IMR-90 (cell line): ENCODE data around the gene TBC1D9. TPM values are rescaled to one million over a fixed set of nuclear protein-coding genes. Genes with fewer than 3 reads are reported as not detected.

Experiments
- ATAC-seq: fragments of 200-7000 bp; cut with Tn5 transposase; 2 replicates; pipeline ENCODE4 v1.9.1; 2020; ENCODE audit warnings: low read depth, mild to moderate bottlenecking, moderate library complexity
- BruUV-seq: library from RNA; stranded (reverse); fragments of 400-500 nt; replicated peaks from 2 replicates; lab custom pipeline; 2021; lab: Mats Ljungman, UMichigan
- CTCF ChIA-PET: fragments of 300-600 bp; formaldehyde crosslinking; extraction: SDS; loops from one replicate; lab custom pipeline; 2021; ENCODE audit warnings: antibody characterized with exemption; lab: Yijun Ruan, JAX
- POLR2A ChIA-PET: fragments of 300-600 bp; sonication (Branson Sonifier 250); formaldehyde crosslinking; loops from one replicate; lab custom pipeline; 2022; ENCODE audit warnings: antibody characterized with exemption; ENCODE audit not compliant: unreplicated experiment; lab: Charles Lee
- DNase-seq: peaks from one replicate; pipeline ENCODE4 v3.0.0; 2013
- H2AFZ ChIP-seq: replicated peaks from 2 replicates; pipeline ENCODE3; 2013; ENCODE audit warnings: low read length, mild to moderate bottlenecking; ENCODE audit not compliant: poor library complexity
- H2AK5ac ChIP-seq: 2 replicates; pipeline ENCODE4 v1.6.1; 2013; ENCODE audit warnings: low read depth, low read length, inconsistent platforms
- H2AK9ac ChIP-seq: replicated peaks from 2 replicates; pipeline ENCODE3; 2013; ENCODE audit warnings: mild to moderate bottlenecking, low read depth, low read length, moderate library complexity; ENCODE audit not compliant: poor library complexity
- H2BK120ac ChIP-seq: 2 replicates; pipeline ENCODE4 v1.6.1; 2013; ENCODE audit warnings: low read depth, low read length, inconsistent platforms
- H2BK15ac ChIP-seq: 3 replicates; pipeline ENCODE4 v1.6.1; 2013; ENCODE audit warnings: low read depth, low read length, inconsistent platforms
- H2BK20ac ChIP-seq: 2 replicates; pipeline ENCODE4 v1.6.1; 2013; ENCODE audit warnings: low read depth, mild to moderate bottlenecking, inconsistent platforms, low read length, moderate library complexity
- H2BK5ac ChIP-seq: 2 replicates; pipeline ENCODE4 v1.6.1; 2013; ENCODE audit warnings: mild to moderate bottlenecking, low read depth, low read length, inconsistent platforms; ENCODE audit not compliant: poor library complexity, severe bottlenecking
- H3K14ac ChIP-seq: replicated peaks from 2 replicates; pipeline ENCODE4 v1.6.1; 2013; ENCODE audit warnings: low read depth, low read length, inconsistent platforms
- H3K18ac ChIP-seq: 2 replicates; pipeline ENCODE4 v1.6.1; 2013; ENCODE audit warnings: low read depth, low read length, control low read depth
- H3K23ac ChIP-seq: 2 replicates; pipeline ENCODE4 v1.6.1; 2013; ENCODE audit warnings: low read depth, low read length, inconsistent platforms
- H3K27ac ChIP-seq: 2 replicates; pipeline ENCODE4 v1.5.1; 2013; ENCODE audit warnings: mild to moderate bottlenecking, control low read depth, low read length; ENCODE audit not compliant: insufficient read depth
- H3K27me3 ChIP-seq: 2 replicates; pipeline ENCODE4 v1.6.1; 2013; ENCODE audit warnings: low read length; ENCODE audit not compliant: control insufficient read depth, insufficient read depth
- H3K36me3 ChIP-seq: 2 replicates; pipeline ENCODE4 v1.6.1; 2013; ENCODE audit warnings: low read length, mixed read lengths; ENCODE audit not compliant: control insufficient read depth, insufficient read depth
- H3K4ac ChIP-seq: 2 replicates; pipeline ENCODE4 v1.6.1; 2013; ENCODE audit warnings: low read depth, low read length, inconsistent platforms
- H3K4me1 ChIP-seq: 2 replicates; pipeline ENCODE4 v1.6.1; 2013; ENCODE audit warnings: low read length, mixed read lengths; ENCODE audit not compliant: control insufficient read depth, insufficient read depth
- H3K4me2 ChIP-seq: 2 replicates; pipeline ENCODE4 v1.6.1; 2013; ENCODE audit warnings: low read depth, mild to moderate bottlenecking, control low read depth, low read length, moderate library complexity
- H3K4me3 ChIP-seq: 2 replicates; pipeline ENCODE4 v1.5.1; 2013; ENCODE audit warnings: low read depth, mild to moderate bottlenecking, control low read depth, low read length, moderate library complexity; ENCODE audit not compliant: insufficient read depth
- H3K56ac ChIP-seq: 2 replicates; pipeline ENCODE4 v1.6.1; 2013; ENCODE audit warnings: low read length, inconsistent platforms; ENCODE audit not compliant: insufficient read depth; ENCODE audit errors: extremely low read depth
- H3K79me1 ChIP-seq, 2 experiments: 2 replicates each; pipeline ENCODE4 v1.6.1; 2013; ENCODE audit warnings: low read length in 2 of 2, inconsistent platforms in 1 of 2, low read depth in 1 of 2
- H3K9ac ChIP-seq: 2 replicates; pipeline ENCODE4 v1.6.1; 2013; ENCODE audit warnings: low read depth, low read length, control low read depth
- H3K9me1 ChIP-seq: 2 replicates; pipeline ENCODE4 v1.6.1; 2013; ENCODE audit warnings: low read length, inconsistent platforms; ENCODE audit not compliant: insufficient read depth
- H3K9me3 ChIP-seq: 2 replicates; pipeline ENCODE4 v1.6.1; 2013; ENCODE audit warnings: low read length; ENCODE audit not compliant: control insufficient read depth, insufficient read depth
- H4K20me1 ChIP-seq: 2 replicates; pipeline ENCODE4 v1.6.1; 2013; ENCODE audit warnings: low read length, inconsistent platforms; ENCODE audit not compliant: insufficient read depth
- H4K5ac ChIP-seq: 2 replicates; pipeline ENCODE4 v1.6.1; 2013; ENCODE audit warnings: mild to moderate bottlenecking, low read depth, low read length, control low read depth
- H4K8ac ChIP-seq, 2 experiments: 2 replicates each; pipeline ENCODE4 v1.6.1; 2013; ENCODE audit warnings: low read depth in 2 of 2, low read length in 2 of 2, control low read depth in 1 of 2, inconsistent platforms in 1 of 2
- H4K91ac ChIP-seq: 2 replicates; pipeline ENCODE4 v1.6.1; 2013; ENCODE audit warnings: low read depth, low read length, inconsistent platforms; ENCODE audit not compliant: insufficient read depth
- CEBPB ChIP-seq: IDR thresholded peaks from 2 replicates; pipeline ENCODE4 v1.6.1; 2012; ENCODE audit warnings: low read depth, low read length, improper control_type of control experiment
- RAD21 ChIP-seq: IDR thresholded peaks from 2 replicates; pipeline ENCODE4 v1.6.1; 2012; ENCODE audit warnings: low read length, improper control_type of control experiment
- WGBS, 2 experiments: methylation state at CpG; one replicate each; pipeline versions ENCODE4 v1.1.5 to v1.1.7; 2013; ENCODE audit warnings: missing lambda C conversion rate in 2 of 2; ENCODE audit not compliant: insufficient read length in 1 of 2; ENCODE audit errors: extremely low coverage in 2 of 2; 5-methylcytosine and 5-hydroxymethylcytosine counted together
- dilution Hi-C: fragments of 300-500 bp; cut with HindIII; formaldehyde crosslinking; loops from one replicate; pipeline ENCODE4 v1.14.3; 2018; ENCODE audit warnings: low sequenced_read_pairs; ENCODE audit not compliant: unreplicated experiment
- in situ Hi-C: fragments of 300-500 bp; cut with MboI; formaldehyde crosslinking; loops from 3 replicates; pipeline ENCODE4 v1.14.3; 2019; ENCODE audit warnings: low sequenced_read_pairs, inconsistent platforms, mixed read lengths
- intact Hi-C: fragments of 100-400 bp; cut with micrococcal nuclease; formaldehyde crosslinking; loops from 2 replicates; pipeline ENCODE4 v1.10.0; 2022
- polyA plus RNA-seq, 3 experiments: library from polyadenylated mRNA; depleted of rRNA; stranded (reverse); fragments of >200 nt; gene quantifications; 2 replicates each; pipeline ENCODE4 v1.2.3, GENCODE V29; 2012; ENCODE audit warnings: low replicate concordance in 1 of 3
- total RNA-seq: library from RNA; depleted of rRNA; stranded (reverse); fragments of >200 nt; gene quantifications from 2 replicates; pipeline ENCODE4 v1.2.3, GENCODE V29; 2012

The TBC1D9 gene
- total and polyA plus RNA-seq, 2 of the 4 experiments (the other 2 are of a cell fraction): 11.7 to 15.2 TPM

GRCh38 chr4:140603286-140603685 is 152.9 kb downstream of the TBC1D9 start:
- ATAC-seq: no peak
- H2BK15ac ChIP-seq: no peak overlapping the region
- no peak overlapping the region for H2BK20ac ChIP-seq
- POLR2A ChIA-PET: no interaction called here
- BruUV-seq: no TSS peak
- no peak overlapping the region for H3K56ac ChIP-seq
- H2AK9ac ChIP-seq: no peak overlapping the region
- no peaks in the 10 kb centered on the region for H3K9me3 ChIP-seq
- no peak overlapping the region for H3K4me3 ChIP-seq
- no peak overlapping the region for H3K18ac ChIP-seq
- CTCF ChIA-PET: interaction anchor here (0.6 kb wide), 1 partner anchor 281 kb away, joined by 5 read pairs; no protein-coding TSS in a partner anchor
- no peak overlapping the region for H3K9ac ChIP-seq
- no peaks in the 10 kb centered on the region for H3K79me1 ChIP-seq
- H2AFZ ChIP-seq: no peak overlapping the region
- H4K5ac ChIP-seq: no peak overlapping the region
- no peak overlapping the region for H4K8ac ChIP-seq
- no peak overlapping the region for H3K4me2 ChIP-seq
- TF ChIP-seq RAD21 (no peak), CEBPB (no peak)
- no peaks in the 10 kb centered on the region for H4K20me1 ChIP-seq
- no peaks in the 10 kb centered on the region for H3K4me1 ChIP-seq
- no CpG with 5 or more reads among the region's 2 CpGs for WGBS, 2 experiments
- H4K91ac ChIP-seq: no peak overlapping the region
- peaks cover 36% of the 10 kb centered on the region for H3K27me3 ChIP-seq
- no peak overlapping the region for H2AK5ac ChIP-seq
- no peak overlapping the region for H3K4ac ChIP-seq
- H3K27ac ChIP-seq: no peak overlapping the region
- no peak overlapping the region for H2BK5ac ChIP-seq
- H3K36me3 ChIP-seq: no peaks in the 10 kb centered on the region
- no peaks in the 10 kb centered on the region for H3K9me1 ChIP-seq
- dilution Hi-C loops: no loop called here
- intact Hi-C loops: no loop called here
- DNase-seq: no peak
- H3K23ac ChIP-seq: no peak overlapping the region
- no peak overlapping the region for H2BK120ac ChIP-seq
- in situ Hi-C loops: loop anchor here (10.0 to 25.0 kb wide), 2 partner anchors 238 to 591 kb away; no protein-coding TSS in a partner anchor
- no peak overlapping the region for H3K14ac ChIP-seq
